Gastroesophageal sphincter (tissue), 3 donors: ENCODE data around the gene ALOX5AP.

Source experiments
- CTCF ChIP-seq, 4 experiments: fragments of 200-600 bp in 2 of 4; fragments of 450-650 bp in 2 of 4; sonication (generic) in 1 of 4; IDR thresholded peaks; one replicate each; pipeline ENCODE4 v1.5.1; 2017 to 2019; ENCODE audit warnings: antibody characterized with exemption in 4 of 4, mild to moderate bottlenecking in 2 of 4, moderate library complexity in 2 of 4
- EP300 ChIP-seq: sonication (generic); formaldehyde crosslinking; IDR thresholded peaks from one replicate; pipeline ENCODE4 v1.6.1; 2017; ENCODE audit warnings: antibody characterized with exemption, mild to moderate bottlenecking
- POLR2AphosphoS5 ChIP-seq: sonication (generic); formaldehyde crosslinking; IDR thresholded peaks from one replicate; pipeline ENCODE4 v1.6.1; 2017; ENCODE audit warnings: antibody characterized with exemption

GRCh38 chr13:30714629-30715371, 20.5 kb upstream of the ALOX5AP start:
- no peak for TF ChIP-seq CTCF (IDR thresholded peaks at IDR 0.05)
- no peak for TF ChIP-seq EP300
- no peak for TF ChIP-seq POLR2AphosphoS5
